Osteocyte (in vitro differentiated cells): ENCODE measurements around the gene NSF. TPM values are rescaled to one million over a fixed set of nuclear protein-coding genes. Genes with fewer than 3 reads are reported as not detected.
"Not testable (repeated sequence)": the region's sequence is repeated elsewhere in the genome, so short reads cannot be mapped to it uniquely, and the experiment has no call there.

ENCODE experiments used
- DNase-seq: peaks from one replicate; pipeline ENCODE4 v3.0.0; 2021; ENCODE audit warnings: mixed read lengths; ENCODE audit not compliant: unreplicated experiment; ENCODE audit errors: extremely low spot score
- H3K27ac Mint-ChIP-seq: one replicate; pipeline ENCODE4 v1.8.0; 2021; ENCODE audit warnings: mild to moderate bottlenecking, mixed read lengths; ENCODE audit not compliant: unreplicated experiment
- H3K27me3 Mint-ChIP-seq: one replicate; pipeline ENCODE4 v1.8.0; 2021; ENCODE audit warnings: mixed read lengths; ENCODE audit not compliant: unreplicated experiment
- H3K36me3 Mint-ChIP-seq: one replicate; pipeline ENCODE4 v1.8.0; 2021; ENCODE audit warnings: mixed read lengths; ENCODE audit not compliant: unreplicated experiment
- H3K4me1 Mint-ChIP-seq: one replicate; pipeline ENCODE4 v1.8.0; 2021; ENCODE audit warnings: mixed read lengths; ENCODE audit not compliant: unreplicated experiment
- H3K4me3 Mint-ChIP-seq: one replicate; pipeline ENCODE4 v1.8.0; 2021; ENCODE audit warnings: mild to moderate bottlenecking, moderate library complexity, mixed read lengths; ENCODE audit not compliant: unreplicated experiment
- H3K9me3 Mint-ChIP-seq: one replicate; pipeline ENCODE4 v1.8.0; 2021; ENCODE audit warnings: mixed read lengths; ENCODE audit not compliant: unreplicated experiment
- CTCF ChIP-seq: fragments of 200-600 bp; sonication (generic); IDR thresholded peaks from 2 replicates; pipeline ENCODE4 v1.5.0; 2021; ENCODE audit warnings: antibody characterized with exemption, mild to moderate bottlenecking, moderate library complexity
- total RNA-seq: library from RNA; stranded (reverse); gene quantifications from 2 replicates; pipeline ENCODE4 v1.2.1, GENCODE V29; 2021

NSF gene
- total RNA-seq, 1 donor from 2014 or later, result 48.0 TPM

GRCh38 chr17:46792071-46792470 is 201.6 kb downstream of the NSF start:
- no peak for TF ChIP-seq CTCF
- no peaks in the 10 kb centered on the region for H3K9me3 Mint-ChIP-seq
- H3K36me3 Mint-ChIP-seq, result no peaks in the 10 kb centered on the region
- peaks cover 6% of the 10 kb centered on the region for H3K4me1 Mint-ChIP-seq
- H3K27me3 Mint-ChIP-seq, result peaks cover 37% of the 10 kb centered on the region
- no peak for DNase-seq
- H3K27ac Mint-ChIP-seq, result no peak overlapping the region
- H3K4me3 Mint-ChIP-seq, result no peak overlapping the region

- H3K27me3 Mint-ChIP-seq, result peaks cover 41% of the 10 kb centered on the region
- not testable (repeated sequence) for DNase-seq, H3K4me3 Mint-ChIP-seq, H3K36me3 Mint-ChIP-seq, H3K9me3 Mint-ChIP-seq, H3K4me1 Mint-ChIP-seq, H3K27ac Mint-ChIP-seq
Observed at GRCh38 chr17:46793023-46793422, 202.6 kb downstream of the NSF start.

GRCh38 chr17:46793541-46793940 is 203.1 kb downstream of the NSF start:
- H3K9me3 Mint-ChIP-seq, result no peaks in the 10 kb centered on the region
- no peaks in the 10 kb centered on the region for H3K36me3 Mint-ChIP-seq
- no peak for TF ChIP-seq CTCF

GRCh38 chr17:46794318-46794717 is 203.8 kb downstream of the NSF start:
- no peak overlapping the region for H3K4me3 Mint-ChIP-seq
- H3K36me3 Mint-ChIP-seq, result no peaks in the 10 kb centered on the region
- H3K27ac Mint-ChIP-seq, result no peak overlapping the region
- no peak for TF ChIP-seq CTCF
- no peaks in the 10 kb centered on the region for H3K9me3 Mint-ChIP-seq
- peaks cover 39% of the 10 kb centered on the region for H3K27me3 Mint-ChIP-seq
- no peak for DNase-seq
- H3K4me1 Mint-ChIP-seq, result peaks cover 6% of the 10 kb centered on the region

More at GRCh38 chr17:46793541-46793940, 203.1 kb downstream of the NSF start:
- peaks cover 41% of the 10 kb centered on the region for H3K27me3 Mint-ChIP-seq
- DNase-seq, result no peak
- no peak overlapping the region for H3K4me3 Mint-ChIP-seq
- H3K4me1 Mint-ChIP-seq, result peaks cover 6% of the 10 kb centered on the region
- H3K27ac Mint-ChIP-seq, result no peak overlapping the region

- DNase-seq, result no peak
- H3K27ac Mint-ChIP-seq, result no peak overlapping the region
- no peak for TF ChIP-seq CTCF
Observed at GRCh38 chr17:46795379-46795952, 205.0 kb downstream of the NSF start.

GRCh38 chr17:46796084-46796483 is 205.6 kb downstream of the NSF start:
- Mint-ChIP-seq H3K27me3 (peaks cover 30% of the 10 kb centered on the region), H3K4me1 (peaks cover 6% of the 10 kb centered on the region), H3K36me3 (no peaks in the 10 kb centered on the region), H3K27ac (no peak overlapping the region), H3K9me3 (no peaks in the 10 kb centered on the region), H3K4me3 (no peak overlapping the region)
- DNase-seq, result no peak
- no peak for TF ChIP-seq CTCF

More at GRCh38 chr17:46795379-46795952, 205.0 kb downstream of the NSF start:
- Mint-ChIP-seq H3K4me1 (peaks cover 6% of the 10 kb centered on the region), H3K4me3 (no peak overlapping the region), H3K9me3 (no peaks in the 10 kb centered on the region), H3K36me3 (no peaks in the 10 kb centered on the region), H3K27me3 (peaks cover 37% of the 10 kb centered on the region)
